ENCODE measurements around the gene GPRC6A.

GPRC6A gene

DNA sequence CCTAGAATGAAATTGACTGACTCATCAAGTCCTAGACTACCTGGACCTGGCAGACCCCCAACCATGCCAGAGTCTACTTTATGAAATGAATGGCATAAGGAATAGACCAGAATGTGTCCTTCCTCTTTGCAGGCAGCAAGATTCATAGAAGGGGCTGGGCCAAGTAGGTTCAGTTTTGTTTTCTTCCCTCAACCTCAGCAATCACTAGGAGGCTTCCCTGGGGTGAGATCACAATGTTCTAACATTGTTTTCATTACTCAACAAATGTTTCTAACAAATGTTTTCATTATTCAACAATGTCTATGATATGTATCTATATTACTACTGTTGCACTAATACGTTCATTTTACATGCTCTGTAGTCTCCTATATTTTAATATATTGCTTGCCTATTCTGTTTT lies 55.0 kb downstream of the GPRC6A start:
- DNase-seq, result no peak

DNA sequence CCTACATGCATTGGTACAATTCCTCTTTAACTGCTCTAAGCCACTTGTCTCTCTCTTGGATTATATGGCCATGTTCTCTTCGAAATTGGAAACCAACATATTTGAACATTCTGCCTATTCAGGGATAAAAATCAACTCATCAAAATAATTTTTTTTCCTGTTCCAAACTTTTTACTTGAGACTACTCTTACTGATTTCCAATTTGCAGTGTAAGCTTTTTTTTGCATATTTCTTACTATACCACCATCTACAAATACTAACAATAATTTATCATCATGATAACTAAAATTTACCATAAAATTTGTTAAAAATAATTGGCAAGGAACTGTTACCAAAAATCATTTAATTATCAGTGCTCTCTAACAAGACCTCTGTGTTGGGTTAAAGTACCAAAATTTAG lies 56.4 kb downstream of the GPRC6A start:
- no peak for DNase-seq

DNA sequence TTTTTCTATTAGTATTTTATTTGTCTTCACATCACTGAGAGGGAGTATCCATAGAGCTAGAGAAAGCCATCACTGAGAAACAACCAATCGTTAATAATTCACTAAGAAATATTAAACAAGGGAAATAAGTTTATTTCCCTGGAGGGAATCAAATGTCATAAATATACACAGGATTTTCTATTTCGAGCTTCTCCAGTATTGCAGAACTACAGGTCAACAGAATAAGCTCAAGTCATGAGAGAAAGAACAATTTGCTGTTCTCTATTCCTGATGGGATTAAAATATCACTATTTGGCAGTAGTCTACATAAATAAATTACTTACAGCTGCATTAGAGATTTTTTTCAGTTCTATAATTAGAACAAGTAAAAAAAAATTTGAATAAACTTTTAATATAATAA lies 61.2 kb downstream of the GPRC6A start:
- no peak for DNase-seq

DNA sequence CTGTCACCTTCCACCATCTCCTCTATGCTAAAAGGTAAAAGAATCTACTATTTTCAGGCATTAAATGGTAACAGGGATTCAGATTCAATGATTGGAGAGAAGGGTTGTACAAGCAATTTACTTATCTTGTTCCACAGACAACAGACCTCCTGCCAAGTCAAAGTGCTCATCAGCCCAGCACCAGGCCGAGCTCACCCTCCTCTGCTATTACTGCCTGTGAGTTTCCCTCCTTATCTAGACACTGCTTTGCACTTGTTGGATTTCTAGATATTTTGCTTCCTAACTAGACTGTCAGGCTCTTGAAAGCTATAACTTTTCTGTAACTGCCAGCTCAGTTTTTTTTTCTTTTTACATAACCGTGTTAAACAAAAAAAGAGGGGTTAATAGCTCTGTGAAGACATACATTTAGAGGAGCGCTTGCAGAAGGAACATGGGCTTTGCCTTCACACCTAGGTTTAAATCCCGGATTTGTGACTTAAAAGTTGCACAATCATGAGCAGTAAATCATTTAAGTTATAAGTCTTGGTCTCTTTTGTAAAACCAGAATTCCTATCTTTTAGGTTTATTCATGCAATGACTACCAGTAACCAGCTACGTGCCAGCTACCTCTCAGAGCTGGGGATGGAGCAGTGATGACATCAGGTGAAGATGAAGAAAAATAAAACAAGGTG lies 62.2 kb downstream of the GPRC6A start:
- DNase-seq, result no peak

DNA sequence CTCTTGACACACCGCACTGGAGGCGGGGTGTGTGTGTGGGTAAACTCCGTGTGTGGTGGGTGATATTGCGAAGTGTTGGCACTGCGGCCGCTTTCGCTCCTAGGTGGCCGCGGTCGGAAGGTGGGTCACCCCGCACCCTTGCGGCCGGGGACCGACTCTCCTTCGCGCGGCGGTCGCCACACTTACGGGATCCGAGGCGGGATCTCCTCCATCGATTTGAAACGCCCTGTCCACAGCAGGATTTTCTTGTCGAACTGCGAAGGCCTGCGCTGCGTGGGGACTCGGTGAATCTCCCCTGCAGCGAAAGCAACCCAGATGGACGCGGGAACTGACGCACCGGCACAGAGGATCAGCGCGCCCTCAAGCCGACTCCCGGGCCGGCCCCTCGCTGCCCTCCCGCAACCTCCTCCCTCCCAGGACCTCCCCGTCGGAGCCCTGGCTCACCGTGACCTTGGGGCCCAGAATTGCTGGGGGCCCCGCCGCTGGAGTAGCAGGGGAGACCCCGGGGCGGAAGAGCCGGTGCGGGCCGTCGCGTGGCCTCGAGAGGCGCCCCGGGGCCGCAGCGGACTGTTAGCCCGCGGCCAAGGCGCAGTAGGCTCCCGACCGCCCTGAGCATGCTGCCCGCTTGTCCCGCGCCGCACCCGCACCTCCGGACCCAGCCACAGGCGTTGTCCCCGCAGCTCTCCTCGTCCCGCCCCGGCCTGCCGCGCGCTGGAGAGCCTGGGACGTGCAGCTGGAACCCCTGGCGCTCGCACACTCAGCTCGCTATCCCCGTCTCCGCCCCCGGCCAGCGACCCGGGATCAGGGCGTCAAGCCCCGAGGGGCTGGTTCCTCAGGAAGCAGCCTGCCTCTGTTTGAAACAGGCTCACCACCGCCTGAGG lies 63.7 kb downstream of the GPRC6A start, which contains the start of gene FAM162B:
FAM162B (minus strand) TSS at position 759 of the 881 bp plus-strand sequence; CDS start at position 616, 143 bp downstream.
- no peak for DNase-seq

DNA sequence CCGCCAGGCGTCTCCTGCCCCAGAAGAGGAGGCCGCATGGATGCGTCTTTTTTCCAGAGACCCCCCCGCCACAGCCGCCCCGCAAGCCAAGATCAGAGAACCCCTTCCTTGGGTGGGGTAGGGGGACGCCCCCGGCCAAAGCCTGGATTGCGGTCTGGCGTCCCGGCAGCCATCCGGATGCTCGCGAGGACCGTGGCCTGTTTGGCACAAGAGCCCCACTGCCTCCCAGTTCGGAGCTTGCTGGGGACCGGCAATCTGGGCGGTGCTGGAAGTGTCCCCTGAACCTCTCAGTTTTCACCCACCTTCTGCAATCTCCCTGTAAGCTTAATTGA lies 64.3 kb downstream of the GPRC6A start:
- DNase-seq, result no peak

DNA sequence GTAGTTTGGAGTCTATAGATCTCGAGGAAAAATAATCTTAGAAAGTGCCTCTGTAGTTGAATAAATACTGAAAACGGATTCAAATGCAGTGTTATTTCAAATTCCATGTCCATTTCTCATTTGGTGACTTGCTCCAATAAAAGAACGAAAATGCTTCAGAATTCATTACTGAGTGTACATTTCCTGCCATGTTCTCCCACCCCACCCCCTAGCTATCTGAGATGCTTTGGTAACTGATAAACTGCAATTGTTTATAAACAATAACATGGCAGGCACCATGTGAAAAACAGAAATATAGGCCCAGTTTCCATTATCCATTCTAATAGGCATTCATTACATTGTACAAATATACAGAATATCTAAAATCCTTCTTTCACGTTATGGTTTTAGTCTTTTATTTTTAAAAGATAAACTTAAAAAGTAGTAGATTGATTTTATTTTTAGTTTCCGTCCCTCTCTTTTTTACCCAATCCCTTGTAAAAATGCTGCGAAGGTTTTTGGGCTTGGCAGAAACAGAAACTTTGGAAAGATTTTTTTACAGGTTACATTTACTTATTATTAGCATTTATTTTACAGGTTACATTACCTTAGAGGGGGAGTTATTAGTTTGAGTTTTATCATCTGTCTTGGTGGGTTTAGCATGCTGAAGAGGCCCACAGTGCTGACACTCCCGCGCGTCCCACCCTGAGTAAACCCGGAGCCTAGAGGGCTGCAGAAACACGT lies 64.8 kb downstream of the GPRC6A start:
- no peak for DNase-seq

DNA sequence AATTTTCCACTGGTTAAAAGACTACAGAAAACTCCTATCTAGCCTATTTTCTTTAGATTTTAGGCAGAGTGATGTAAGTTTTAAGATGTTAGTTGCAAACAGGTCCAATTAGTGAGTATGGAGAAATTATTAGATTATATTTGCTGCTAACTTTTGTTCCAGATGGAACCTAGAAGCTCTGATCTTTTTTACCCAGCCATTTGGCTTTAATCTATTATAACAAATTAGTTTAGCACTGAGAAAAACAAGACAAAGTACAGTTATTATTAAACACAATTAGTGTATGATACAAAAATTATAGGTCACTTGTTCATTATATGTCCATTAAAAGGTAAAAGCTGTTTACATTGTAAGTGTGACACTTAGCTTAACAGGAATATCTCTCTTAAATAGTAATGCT lies 65.8 kb downstream of the GPRC6A start:
- no peak for DNase-seq

DNA sequence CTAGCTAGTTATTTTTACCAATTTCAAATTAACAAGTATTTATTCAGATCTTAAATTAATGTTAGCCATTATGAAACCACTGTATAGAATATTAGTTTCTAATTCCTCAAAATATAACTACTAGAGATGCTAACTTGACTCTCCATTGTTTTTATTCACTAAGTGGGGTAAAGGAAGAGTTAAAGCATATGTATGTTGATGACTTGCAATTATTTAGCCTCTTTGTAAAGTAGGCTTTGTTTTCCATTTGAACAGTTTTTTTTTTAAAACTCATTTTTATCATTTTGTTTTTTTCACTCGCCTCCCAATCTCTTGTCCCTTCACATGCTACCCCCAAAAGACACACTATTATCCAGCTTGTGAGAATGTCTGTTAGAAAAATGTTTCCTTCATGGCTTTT lies 66.6 kb downstream of the GPRC6A start:
- DNase-seq, result no peak

DNA sequence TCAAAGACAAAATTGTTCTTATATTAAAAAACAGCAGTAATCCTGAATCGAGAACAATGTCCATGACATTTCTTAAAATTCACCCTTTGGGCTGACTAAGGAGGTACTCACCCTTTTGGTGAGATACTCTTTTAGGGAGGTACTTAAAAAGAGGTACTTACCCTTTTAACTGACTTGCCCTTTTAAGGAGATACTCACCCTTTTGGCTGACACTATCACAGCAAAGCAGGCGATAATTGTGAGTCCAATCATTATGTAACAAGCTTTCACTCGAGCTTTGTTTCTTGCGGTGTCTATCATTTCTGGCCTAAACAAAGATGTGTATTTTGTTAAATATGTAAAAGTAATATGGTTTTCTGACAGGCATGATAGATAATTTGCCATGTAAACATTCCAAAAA lies 67.1 kb downstream of the GPRC6A start:
- DNase-seq, result no peak

DNA sequence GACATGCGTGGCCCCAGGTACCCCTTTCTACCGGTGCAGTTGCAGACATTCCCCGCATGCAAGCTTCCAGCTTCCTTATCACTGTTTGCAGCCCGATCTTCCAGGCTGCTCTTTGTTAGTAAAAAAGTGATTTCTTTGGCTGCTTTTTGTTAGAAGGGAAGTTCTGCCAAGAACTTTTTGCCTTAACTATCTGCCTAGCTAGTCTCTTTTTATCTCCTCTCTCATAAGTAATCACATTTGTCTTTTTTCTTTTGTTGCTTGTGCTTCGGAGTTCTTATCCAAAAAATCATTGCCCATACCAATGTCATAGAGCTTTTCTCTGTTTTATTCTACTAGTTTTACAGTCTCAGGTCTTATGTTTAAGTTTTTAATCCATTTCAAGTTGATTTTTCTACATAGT lies 83.7 kb downstream of the GPRC6A start:
- no peak for DNase-seq

Data from amniotic stem cell (primary cell).